Mucosa of stomach (tissue), 1 donor: ENCODE data around the gene HARBI1.

Source experiments
- H3K27me3 ChIP-seq: one replicate; pipeline ENCODE4 v1.7.0; 2013; ENCODE audit warnings: mild to moderate bottlenecking, low read length; ENCODE audit not compliant: control insufficient read depth, insufficient read depth
- H3K36me3 ChIP-seq: one replicate; pipeline ENCODE4 v1.7.0; 2013; ENCODE audit warnings: low read length; ENCODE audit not compliant: control insufficient read depth, insufficient read depth
- H3K4me1 ChIP-seq: one replicate; pipeline ENCODE4 v1.7.0; 2013; ENCODE audit warnings: mild to moderate bottlenecking, low read length; ENCODE audit not compliant: control insufficient read depth, insufficient read depth
- H3K4me3 ChIP-seq: one replicate; pipeline ENCODE4 v1.7.0; 2013; ENCODE audit warnings: low read length
- H3K9ac ChIP-seq: one replicate; pipeline ENCODE4 v1.7.0; 2013; ENCODE audit warnings: mild to moderate bottlenecking, low read length, moderate library complexity
- H3K9me3 ChIP-seq: one replicate; pipeline ENCODE4 v1.7.0; 2013; ENCODE audit warnings: mild to moderate bottlenecking, low read length, moderate library complexity; ENCODE audit not compliant: control insufficient read depth
- donor health status: Pancreatic carcinoma.

The HARBI1 gene

DNA sequence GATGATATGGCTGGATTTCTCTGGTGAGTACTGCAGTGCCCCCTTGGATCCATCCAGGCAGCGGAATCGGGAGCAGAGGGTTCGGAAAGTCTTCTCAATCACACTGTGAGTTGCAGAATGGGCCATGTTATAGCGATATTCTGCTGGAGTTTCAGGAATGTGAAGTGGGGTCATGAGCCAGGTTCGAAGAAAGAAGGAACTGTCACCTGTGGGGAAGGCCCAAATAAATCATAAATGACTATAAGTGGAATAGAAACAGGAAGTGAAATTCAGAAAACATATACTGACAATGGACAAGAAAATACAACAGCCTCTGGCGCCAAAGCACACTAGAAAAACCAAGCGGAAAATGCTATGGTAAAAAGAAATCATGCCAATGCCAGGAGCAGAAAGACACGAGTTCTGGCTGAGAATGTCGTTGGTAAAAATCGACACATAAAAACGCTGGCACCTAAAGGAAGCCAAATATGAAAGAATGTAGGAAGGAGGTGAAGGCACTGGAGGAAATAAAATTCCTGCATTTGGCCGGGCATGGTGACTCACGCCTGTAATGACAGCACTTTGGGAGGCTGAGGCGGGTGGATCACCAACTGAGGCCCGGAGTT lies 13.2 kb downstream of the HARBI1 start:
- Histone ChIP-seq H3K4me3 (no peak overlapping the region), H3K27me3 (no peaks in the 10 kb centered on the region)

DNA sequence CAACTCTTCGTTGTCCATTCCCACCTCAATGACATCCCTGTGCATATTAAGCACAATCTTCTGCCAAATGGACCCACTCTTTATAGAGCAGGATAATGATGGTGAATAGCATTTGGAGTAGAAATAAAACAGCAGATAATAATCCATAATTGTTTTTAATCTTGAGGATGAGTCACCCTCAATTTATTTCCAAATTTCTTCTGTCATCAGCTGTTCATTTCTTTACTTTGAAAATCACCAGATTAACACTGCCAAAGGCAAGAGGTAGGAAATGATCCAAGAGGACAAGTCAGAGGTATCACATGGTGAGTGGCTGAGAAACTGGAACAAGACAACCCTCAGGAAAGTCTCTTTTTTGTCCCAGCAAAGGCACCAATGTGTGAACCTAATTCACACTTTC lies 15.9 kb downstream of the HARBI1 start:
- no peak overlapping the region for H3K4me3 ChIP-seq
- H3K9me3 ChIP-seq = no peaks in the 10 kb centered on the region
- no peak overlapping the region for H3K9ac ChIP-seq

More for the DNA sequence above, 13.2 kb downstream of the HARBI1 start:
- Histone ChIP-seq H3K4me1 (no peaks in the 10 kb centered on the region), H3K9me3 (no peaks in the 10 kb centered on the region), H3K9ac (no peak overlapping the region), H3K36me3 (no peaks in the 10 kb centered on the region)

DNA sequence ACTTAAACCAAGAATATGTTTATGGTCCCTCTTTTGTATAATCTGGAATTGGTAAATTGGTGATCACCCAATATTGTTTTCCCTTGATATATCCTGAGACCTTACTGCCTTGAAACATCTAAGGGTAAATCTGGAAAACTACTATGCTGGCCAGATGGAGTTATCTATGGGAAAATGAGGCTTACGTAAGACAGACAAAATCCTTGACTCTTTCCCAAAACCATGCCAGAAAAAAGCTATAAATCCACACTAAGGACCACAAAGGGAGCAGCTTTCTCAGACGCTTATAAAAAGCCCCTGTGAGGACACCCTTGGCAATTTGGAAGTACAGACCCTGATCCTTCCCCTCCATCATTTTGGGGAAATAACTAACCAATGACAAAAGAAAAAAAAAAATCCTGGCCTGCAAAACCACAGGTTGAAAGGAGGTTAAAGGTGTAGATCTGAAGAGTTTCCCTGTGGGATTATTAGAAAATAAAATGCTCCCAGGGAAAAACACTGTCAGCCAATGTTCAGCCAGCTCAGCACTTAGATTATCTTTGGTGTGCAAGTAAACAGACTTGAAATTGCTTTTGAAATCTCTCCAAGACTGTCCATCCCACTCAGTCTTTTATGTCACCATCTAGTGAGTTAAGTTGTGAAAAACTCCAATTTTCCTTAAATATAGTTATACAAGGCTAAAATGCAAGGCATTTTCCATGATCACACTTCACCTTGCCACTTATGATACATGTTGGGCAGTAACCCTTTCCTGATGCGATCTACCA lies 16.6 kb downstream of the HARBI1 start:
- Histone ChIP-seq H3K36me3 (no peaks in the 10 kb centered on the region), H3K9me3 (no peaks in the 10 kb centered on the region), H3K27me3 (no peaks in the 10 kb centered on the region), H3K9ac (no peak overlapping the region), H3K4me1 (no peaks in the 10 kb centered on the region), H3K4me3 (no peak overlapping the region)

More for the DNA sequence above, 15.9 kb downstream of the HARBI1 start:
- Histone ChIP-seq H3K4me1 (no peaks in the 10 kb centered on the region), H3K36me3 (no peaks in the 10 kb centered on the region), H3K27me3 (no peaks in the 10 kb centered on the region)

DNA sequence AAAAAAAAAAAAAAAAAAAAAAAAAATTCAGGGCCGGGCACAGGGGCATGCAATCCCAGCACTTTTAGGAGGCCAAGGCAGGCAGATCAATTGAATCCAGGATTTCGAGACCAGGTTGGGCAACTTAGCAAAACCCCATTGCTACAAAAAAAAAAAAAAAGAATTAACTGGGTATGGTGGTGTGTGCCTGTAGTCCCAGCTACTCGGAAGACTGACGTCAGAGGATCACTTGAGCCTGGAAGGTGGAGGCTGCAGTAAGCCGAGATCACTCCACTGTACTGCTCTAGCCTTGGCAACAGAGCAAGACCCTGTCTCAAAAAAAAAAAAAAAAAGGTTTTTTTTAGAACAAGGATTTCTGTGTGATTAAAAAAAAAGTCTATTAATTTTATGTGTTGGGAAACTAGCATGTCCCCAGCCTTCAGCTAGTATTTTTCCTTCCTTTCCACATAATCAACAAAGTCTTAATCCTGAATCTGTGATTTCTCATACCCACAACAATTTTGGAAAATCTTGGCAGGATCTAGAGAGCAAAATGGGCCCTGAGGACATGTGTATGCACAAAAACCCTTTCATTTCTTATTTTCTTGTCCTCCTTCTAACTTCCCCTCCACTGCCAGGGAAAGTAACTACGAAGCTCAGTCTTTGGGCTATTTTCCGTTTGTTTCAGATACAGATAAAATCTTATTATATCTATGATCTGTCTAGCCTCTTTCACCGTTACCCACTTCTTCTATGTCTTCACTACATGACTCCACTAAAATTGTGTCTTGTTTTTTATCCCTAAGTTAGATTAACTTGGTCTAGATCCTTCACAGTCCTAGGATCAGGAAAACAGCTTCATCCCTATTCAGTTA lies 17.5 kb downstream of the HARBI1 start:
- H3K36me3 ChIP-seq = no peaks in the 10 kb centered on the region
- no peak overlapping the region for H3K9ac ChIP-seq
- no peaks in the 10 kb centered on the region for H3K9me3 ChIP-seq
- peaks cover under 1% of the 10 kb centered on the region for H3K4me1 ChIP-seq
- no peaks in the 10 kb centered on the region for H3K27me3 ChIP-seq
- H3K4me3 ChIP-seq = no peak overlapping the region

DNA sequence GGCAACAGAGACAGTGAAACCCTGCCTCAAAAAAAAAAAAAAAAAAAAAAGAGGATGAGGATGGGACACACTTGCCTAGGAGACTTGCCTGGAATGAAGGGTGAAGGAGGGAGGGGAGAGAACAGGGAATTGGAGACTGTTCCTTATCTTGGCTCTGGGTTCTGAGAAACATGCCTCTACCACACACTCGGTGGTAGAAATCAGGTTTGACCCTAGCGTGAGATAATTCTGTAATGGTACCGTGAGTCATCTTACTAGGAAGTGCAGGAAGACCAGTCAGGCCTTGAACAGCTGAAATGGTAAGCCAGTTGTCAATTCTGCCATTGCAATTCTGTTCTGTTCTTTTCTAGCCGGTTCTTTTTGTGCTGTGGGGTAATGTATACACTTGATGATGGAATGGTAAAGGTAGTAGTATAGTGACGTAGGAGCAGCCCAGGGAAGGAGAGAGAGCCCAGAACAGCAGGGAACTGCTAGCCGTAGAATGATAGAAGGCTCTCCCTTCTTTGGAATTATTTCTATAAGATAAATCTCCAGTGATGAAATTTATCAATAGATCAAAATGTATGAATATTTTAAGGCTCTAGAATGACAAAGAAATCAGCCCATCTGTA lies 19.3 kb downstream of the HARBI1 start:
- Histone ChIP-seq H3K36me3 (no peaks in the 10 kb centered on the region), H3K4me3 (no peak overlapping the region)

DNA sequence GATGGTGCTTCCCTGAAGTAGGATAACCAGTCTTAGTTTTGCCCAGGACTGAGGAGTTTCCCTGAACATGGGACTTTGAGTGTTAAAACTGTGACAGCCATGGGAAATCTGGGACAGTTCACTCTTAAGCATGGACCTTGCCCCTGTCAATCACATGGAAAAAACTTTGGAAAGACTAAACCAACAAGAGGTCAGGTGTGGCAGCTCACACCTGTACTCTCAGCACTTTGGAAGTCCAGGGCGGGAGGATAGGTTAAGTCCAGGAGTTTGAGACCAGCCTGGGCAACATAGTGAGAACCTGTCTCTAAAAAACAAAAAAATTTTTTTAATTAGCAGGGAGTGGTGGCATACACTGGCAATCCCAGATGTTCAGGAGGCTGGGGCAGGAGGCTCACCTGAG lies 19.9 kb downstream of the HARBI1 start:
- no peaks in the 10 kb centered on the region for H3K27me3 ChIP-seq
- no peak overlapping the region for H3K4me3 ChIP-seq
- no peak overlapping the region for H3K9ac ChIP-seq
- H3K4me1 ChIP-seq = peaks cover 13% of the 10 kb centered on the region
- H3K36me3 ChIP-seq = no peaks in the 10 kb centered on the region
- no peaks in the 10 kb centered on the region for H3K9me3 ChIP-seq

More for the DNA sequence above, 19.3 kb downstream of the HARBI1 start:
- H3K27me3 ChIP-seq = no peaks in the 10 kb centered on the region
- H3K9ac ChIP-seq = no peak overlapping the region
- no peaks in the 10 kb centered on the region for H3K9me3 ChIP-seq
- H3K4me1 ChIP-seq = peaks cover 7% of the 10 kb centered on the region

DNA sequence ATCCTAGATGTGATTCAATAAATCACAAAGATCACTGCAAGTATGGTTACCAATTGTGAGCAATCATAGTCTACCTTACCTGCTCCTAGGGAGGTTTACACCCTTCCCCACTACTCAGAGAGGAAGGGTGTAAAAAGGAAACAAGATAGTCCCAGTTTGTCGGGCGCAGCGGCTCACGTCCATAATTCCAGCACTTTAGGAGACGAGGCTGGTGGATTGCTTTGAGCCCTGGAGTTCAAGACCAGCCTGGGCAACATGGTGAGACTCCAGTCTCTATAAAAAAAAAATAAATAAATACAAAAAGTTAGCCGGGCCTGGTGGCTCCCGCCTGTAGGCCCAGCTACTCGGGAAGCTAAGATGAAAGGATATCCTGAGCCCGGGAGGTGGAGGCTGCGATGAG lies 22.2 kb downstream of the HARBI1 start:
- Histone ChIP-seq H3K9me3 (no peaks in the 10 kb centered on the region), H3K4me1 (peaks cover 25% of the 10 kb centered on the region), H3K36me3 (no peaks in the 10 kb centered on the region), H3K4me3 (no peak overlapping the region), H3K9ac (no peak overlapping the region), H3K27me3 (no peaks in the 10 kb centered on the region)

DNA sequence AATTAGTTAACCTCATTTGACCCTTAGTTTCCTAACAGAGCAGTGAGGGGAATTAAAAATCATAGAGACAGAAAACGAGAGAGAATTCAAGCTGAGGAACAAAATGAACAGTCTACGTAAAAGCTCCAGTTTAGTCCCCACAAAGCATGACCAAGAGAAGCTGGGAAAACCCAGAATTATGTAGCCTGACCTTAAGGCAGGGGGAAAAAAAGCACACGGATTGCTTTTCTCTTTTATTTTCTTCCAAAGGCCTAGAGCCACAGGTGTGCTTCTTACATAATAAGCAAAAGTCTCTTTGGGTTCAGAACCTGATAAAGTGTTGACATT lies 22.7 kb downstream of the HARBI1 start:
- H3K27me3 ChIP-seq = no peaks in the 10 kb centered on the region
- H3K9me3 ChIP-seq = no peaks in the 10 kb centered on the region
- H3K4me3 ChIP-seq = no peak overlapping the region
- peak overlapping the region; percentile 80 for H3K9ac ChIP-seq
- H3K36me3 ChIP-seq = no peaks in the 10 kb centered on the region
- peaks cover 25% of the 10 kb centered on the region for H3K4me1 ChIP-seq

DNA sequence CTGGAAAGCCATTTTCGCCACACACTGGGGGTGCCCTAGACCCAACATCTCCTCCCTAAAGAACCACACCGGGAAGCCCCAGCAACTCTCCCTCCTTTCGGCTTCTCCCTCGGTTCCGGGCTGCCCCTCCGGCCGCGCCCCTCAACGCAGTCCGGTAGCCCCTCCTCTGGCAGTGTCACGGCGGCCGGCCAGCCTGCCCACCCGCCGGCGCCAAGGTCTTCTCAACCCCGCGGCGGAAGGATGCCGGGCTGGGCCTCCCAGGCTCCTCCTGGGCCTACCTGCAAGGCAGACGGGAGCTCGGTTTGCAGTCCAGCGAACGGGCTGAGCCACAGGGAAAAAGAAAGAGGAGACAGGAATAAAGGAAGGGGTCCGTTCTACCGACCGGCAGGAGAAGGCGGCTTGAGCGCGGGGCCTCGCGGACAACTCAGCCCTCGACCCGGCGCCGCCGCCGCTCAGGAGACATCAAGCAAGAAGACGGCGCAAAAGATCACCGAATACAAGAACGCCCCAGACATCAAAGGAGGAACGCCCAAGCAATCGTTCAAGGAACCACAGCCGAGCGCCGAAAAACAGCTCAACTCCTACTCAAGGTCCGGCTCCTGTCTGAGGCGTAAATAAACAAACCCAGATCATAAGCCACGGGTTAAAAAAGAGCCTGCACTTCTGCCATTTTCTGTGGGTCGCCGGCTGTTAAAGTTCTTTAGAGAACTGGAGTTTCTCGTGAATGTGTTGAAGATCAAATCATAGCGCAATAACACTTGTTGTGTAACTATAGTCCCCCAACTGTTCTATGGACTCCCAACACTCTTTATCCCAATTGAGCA lies 23.3 kb downstream of the HARBI1 start, which contains the start of gene AMBRA1:
AMBRA1 (minus strand) TSS at position 474 of the 824 bp plus-strand sequence. CDS start 45,643 bp downstream, outside the sequence.
- peak within 1 kb of the TSS; percentile 91 for H3K4me3 ChIP-seq
- H3K9me3 ChIP-seq = no peaks in the 10 kb centered on the region
- no peaks in the 10 kb centered on the region for H3K27me3 ChIP-seq
- H3K36me3 ChIP-seq = no peaks in the 10 kb centered on the region
- H3K9ac ChIP-seq = peak within 1 kb of the TSS; percentile 80
- peaks cover 29% of the 10 kb centered on the region for H3K4me1 ChIP-seq

DNA sequence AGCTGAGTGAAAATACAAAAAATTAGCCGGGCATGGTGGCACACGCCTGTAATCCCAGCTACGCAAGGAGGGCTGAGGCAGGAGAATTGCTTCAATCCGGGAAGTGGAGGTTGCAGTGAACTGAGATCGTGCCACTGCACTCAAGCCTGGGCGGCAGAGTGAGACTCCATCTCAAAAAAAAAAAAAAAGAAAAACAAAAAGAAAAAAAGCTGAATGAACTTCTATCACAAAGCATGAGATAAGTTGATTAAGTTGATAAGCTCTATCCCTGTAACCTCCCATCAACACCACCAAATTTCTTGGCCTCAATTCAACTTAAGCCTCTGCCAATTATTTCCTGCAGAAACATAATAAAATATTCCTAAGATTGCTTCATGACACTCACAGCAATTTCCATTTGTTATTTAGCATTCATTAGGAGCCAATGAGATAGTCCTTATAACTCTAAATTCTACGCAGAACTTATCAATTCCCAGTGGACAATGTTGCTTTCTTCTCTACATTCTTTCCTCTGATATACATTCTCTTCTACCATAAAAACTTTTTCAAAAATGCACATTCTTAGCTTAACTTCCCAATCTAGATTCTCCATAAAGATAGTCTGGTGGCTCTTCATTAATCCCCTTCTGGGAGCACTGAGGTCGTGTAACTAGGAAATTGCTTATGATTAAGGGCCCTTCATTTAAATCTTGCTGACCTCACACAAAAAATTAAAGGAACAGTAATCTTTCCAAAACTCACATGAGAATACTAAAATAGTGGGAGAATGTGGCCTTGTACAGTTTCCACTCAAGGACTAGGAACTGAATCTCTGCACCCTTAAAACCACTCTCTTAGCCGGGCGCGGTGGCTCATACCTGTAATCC lies 26.1 kb downstream of the HARBI1 start:
- Histone ChIP-seq H3K9ac (no peak overlapping the region), H3K4me3 (no peak overlapping the region), H3K36me3 (no peaks in the 10 kb centered on the region), H3K27me3 (no peaks in the 10 kb centered on the region), H3K9me3 (no peaks in the 10 kb centered on the region), H3K4me1 (peaks cover 29% of the 10 kb centered on the region)
